CD4-positive, alpha-beta T cell treated with Interleukin-17A for 4 hours (primary cell): Measurements from ENCODE around the gene POGLUT3.

Source experiments
- DNase-seq: peaks from one replicate; pipeline ENCODE4 v3.0.0-alpha.2; 2020; ENCODE audit warnings: mixed read lengths

The POGLUT3 gene

GRCh38 chr11:108500169-108500568 lies 2.0 kb upstream of the POGLUT3 start:
- no peak for DNase-seq

- peak; percentile 3 for DNase-seq
These were observed 728 bp upstream of the POGLUT3 start for GRCh38 chr11:108498816-108499408.

- peak; percentile 69 for DNase-seq
These were observed 703 bp downstream of the POGLUT3 start for GRCh38 chr11:108497317-108498045.

- peak; percentile 3 for DNase-seq
These were observed 1.4 kb downstream of the POGLUT3 start for GRCh38 chr11:108496643-108497256.

- no peak for DNase-seq
These were observed 2.9 kb downstream of the POGLUT3 start for GRCh38 chr11:108495326-108495725.

GRCh38 chr11:108494182-108494581 lies 4.0 kb downstream of the POGLUT3 start:
- DNase-seq = no peak

GRCh38 chr11:108491936-108492335 lies 6.2 kb downstream of the POGLUT3 start:
- DNase-seq = no peak

- no peak for DNase-seq
These were observed 11.4 kb downstream of the POGLUT3 start for GRCh38 chr11:108486828-108487227.

GRCh38 chr11:108486331-108486730 lies 11.9 kb downstream of the POGLUT3 start:
- no peak for DNase-seq

- DNase-seq = no peak
These were observed 15.0 kb downstream of the POGLUT3 start for GRCh38 chr11:108483163-108483562.

GRCh38 chr11:108474664-108475463 lies 23.3 kb downstream of the POGLUT3 start:
- no peak for DNase-seq

GRCh38 chr11:108472681-108473080 lies 25.5 kb downstream of the POGLUT3 start:
- no peak for DNase-seq

- no peak for DNase-seq
These were observed 29.7 kb downstream of the POGLUT3 start for GRCh38 chr11:108468478-108468864.

GRCh38 chr11:108467091-108467823 lies 30.9 kb downstream of the POGLUT3 start, which contains the start of gene C11orf65:
C11orf65 (minus strand) TSS chr11:108467529; CDS start chr11:108461559, 5,970 bp downstream.
- peak; percentile 96 for DNase-seq

GRCh38 chr11:108466405-108466804 lies 31.8 kb downstream of the POGLUT3 start:
- no peak for DNase-seq

- no peak for DNase-seq
These were observed 44.9 kb downstream of the POGLUT3 start for GRCh38 chr11:108453207-108453835.
